C4-2B (cell line): ENCODE data around the gene THTPA.

Source experiments
- CTCF ChIP-seq: fragments of 450-650 bp; conservative IDR thresholded peaks from 2 replicates; pipeline ENCODE4 v1.5.1; 2017; ENCODE audit warnings: mild to moderate bottlenecking
- ZFX ChIP-seq: fragments of 450-650 bp; IDR thresholded peaks from 2 replicates; pipeline ENCODE4 v1.6.1; 2017

DNA sequence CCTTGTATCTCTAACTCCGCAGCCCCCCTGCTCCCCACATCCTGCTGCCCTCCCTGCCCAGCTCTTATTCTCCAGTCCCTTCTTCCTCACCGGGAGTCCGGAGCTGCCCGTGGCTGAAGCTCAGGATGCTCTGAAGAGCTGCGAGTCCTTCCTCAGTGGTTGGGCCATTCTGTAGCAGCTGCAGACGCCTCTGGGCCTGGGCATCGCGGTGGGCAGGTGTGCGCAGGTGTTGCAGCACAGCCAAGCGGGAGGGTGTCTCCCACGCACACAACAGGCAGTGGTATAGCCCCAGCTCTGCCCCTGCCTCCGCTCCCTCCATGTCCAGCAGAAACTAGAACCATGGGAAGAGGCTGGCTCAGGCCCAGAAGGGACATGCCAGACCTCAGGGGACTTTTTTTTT, 24.7 kb upstream of the THTPA start:
- no peak for TF ChIP-seq CTCF
- TF ChIP-seq ZFX, result no peak
